Sigmoid colon (tissue), 4 donors: ENCODE data around the gene TMEM37.

Source experiments
- EP300 ChIP-seq, 4 donors: sonication (generic); formaldehyde crosslinking; IDR thresholded peaks; one replicate each; pipeline ENCODE4 v1.6.1; 2017; ENCODE audit warnings: antibody characterized with exemption in 4 of 4
- POLR2A ChIP-seq, 2 donors: fragments of 450-650 bp; IDR thresholded peaks; one replicate each; pipeline ENCODE4 v1.6.1; 2016; ENCODE audit warnings: antibody characterized with exemption in 2 of 2, mild to moderate bottlenecking in 2 of 2, moderate library complexity in 2 of 2
- TF ChIP-seq, protein P1 (sequence below), 4 experiments: fragments of 450-650 bp in 3 of 4; fragments of 200-600 bp in 1 of 4; IDR thresholded peaks; one replicate each; pipeline ENCODE4 v1.5.1; 2016 to 2019; ENCODE audit warnings: antibody characterized with exemption in 4 of 4, mild to moderate bottlenecking in 3 of 4, moderate library complexity in 2 of 4

DNA sequence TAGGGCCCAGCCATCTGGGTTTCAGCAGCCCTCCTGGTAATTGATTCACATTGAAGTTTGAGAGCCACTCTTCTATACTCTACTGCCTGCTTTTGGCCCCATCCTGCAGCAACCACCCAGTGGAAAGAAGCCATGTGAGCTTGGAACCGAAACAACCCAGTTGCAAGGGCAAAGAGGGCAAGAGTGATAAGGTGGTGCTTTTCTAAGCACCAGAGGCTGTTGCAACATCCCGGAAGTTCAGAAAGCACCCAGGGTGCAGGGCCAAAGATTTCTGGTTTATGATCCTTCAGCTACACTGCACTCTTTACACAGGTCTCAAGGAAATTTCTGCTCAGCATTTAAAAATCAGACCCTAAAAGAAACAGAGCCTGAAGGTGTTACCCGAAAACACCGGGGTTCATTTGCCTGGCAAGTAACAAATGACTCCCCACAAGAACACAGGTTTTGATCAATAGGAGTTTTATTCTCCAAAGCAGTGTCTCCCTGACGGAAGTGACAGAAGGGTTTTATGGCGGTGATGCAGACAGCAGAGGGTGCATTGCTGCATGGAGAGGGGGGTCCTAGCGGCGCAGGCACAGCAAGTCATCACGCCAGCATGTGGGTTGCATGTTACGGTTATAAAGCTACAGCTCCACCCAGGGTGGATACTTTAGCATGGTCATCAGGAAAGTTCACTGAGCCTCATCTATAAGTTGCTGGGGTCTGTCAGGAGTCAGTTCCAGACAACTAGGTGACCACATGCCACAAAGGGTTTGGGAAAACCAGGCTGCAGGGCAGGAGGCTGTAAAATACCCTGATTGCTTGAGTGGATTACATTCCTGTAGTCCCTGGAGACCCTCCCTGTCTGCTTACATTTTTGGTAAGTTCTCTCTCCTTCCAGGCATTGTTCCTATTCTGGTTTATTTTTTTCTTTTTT lies 28.8 kb upstream of the TMEM37 start:
- TF ChIP-seq, protein P1, sequence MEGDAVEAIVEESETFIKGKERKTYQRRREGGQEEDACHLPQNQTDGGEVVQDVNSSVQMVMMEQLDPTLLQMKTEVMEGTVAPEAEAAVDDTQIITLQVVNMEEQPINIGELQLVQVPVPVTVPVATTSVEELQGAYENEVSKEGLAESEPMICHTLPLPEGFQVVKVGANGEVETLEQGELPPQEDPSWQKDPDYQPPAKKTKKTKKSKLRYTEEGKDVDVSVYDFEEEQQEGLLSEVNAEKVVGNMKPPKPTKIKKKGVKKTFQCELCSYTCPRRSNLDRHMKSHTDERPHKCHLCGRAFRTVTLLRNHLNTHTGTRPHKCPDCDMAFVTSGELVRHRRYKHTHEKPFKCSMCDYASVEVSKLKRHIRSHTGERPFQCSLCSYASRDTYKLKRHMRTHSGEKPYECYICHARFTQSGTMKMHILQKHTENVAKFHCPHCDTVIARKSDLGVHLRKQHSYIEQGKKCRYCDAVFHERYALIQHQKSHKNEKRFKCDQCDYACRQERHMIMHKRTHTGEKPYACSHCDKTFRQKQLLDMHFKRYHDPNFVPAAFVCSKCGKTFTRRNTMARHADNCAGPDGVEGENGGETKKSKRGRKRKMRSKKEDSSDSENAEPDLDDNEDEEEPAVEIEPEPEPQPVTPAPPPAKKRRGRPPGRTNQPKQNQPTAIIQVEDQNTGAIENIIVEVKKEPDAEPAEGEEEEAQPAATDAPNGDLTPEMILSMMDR (IDR thresholded peaks at IDR 0.05), result no peak
- TF ChIP-seq POLR2A (IDR thresholded peaks at IDR 0.05) (no peak), EP300 (IDR thresholded peaks at IDR 0.05) (no peak)
